HepG2 (cell line): Measurements from ENCODE around the gene LCA5. TPM values are rescaled to one million over a fixed set of nuclear protein-coding genes. Genes with fewer than 3 reads are reported as not detected.
A peak's percentile ranks its signal among the peaks of the same experiment; 100 is the strongest.

ENCODE experiments used
- ATRX ChIP-seq: sonication (generic); formaldehyde crosslinking; IDR thresholded peaks from 2 replicates; pipeline ENCODE4 v1.4.0; 2020; ENCODE audit warnings: missing genetic modification reagents, borderline replicate concordance
- EP300 ChIP-seq, 3 experiments: sonication (generic) in 1 of 3; formaldehyde crosslinking in 1 of 3; IDR thresholded peaks; 2 replicates each; pipeline versions ENCODE4 v1.5.1 to v1.6.1; 2011 to 2020; ENCODE audit warnings: low read depth in 2 of 3, low read length in 2 of 3, borderline replicate concordance in 1 of 3, improper control_type of control experiment in 1 of 3, mild to moderate bottlenecking in 1 of 3, missing genetic modification reagents in 1 of 3, moderate library complexity in 1 of 3
- NRL ChIP-seq: sonication (generic); formaldehyde crosslinking; IDR thresholded peaks from 2 replicates; pipeline ENCODE4 v1.5.0; 2020; ENCODE audit warnings: missing genetic modification reagents, mild to moderate bottlenecking, moderate library complexity, borderline replicate concordance
- PAF1 ChIP-seq: IDR thresholded peaks from 2 replicates; pipeline ENCODE4 v1.6.1; 2016; ENCODE audit warnings: missing genetic modification reagents, missing compliant biosample characterization
- SCMH1 ChIP-seq: sonication (generic); formaldehyde crosslinking; IDR thresholded peaks from 2 replicates; pipeline ENCODE4 v1.9.0; 2021; ENCODE audit warnings: missing genetic modification reagents, mild to moderate bottlenecking, borderline replicate concordance
- SIX1 ChIP-seq: sonication (generic); formaldehyde crosslinking; IDR thresholded peaks from 2 replicates; pipeline ENCODE4 v1.4.0; 2020; ENCODE audit warnings: missing genetic modification reagents, borderline replicate concordance
- SP5 ChIP-seq: IDR thresholded peaks from 2 replicates; pipeline ENCODE4 v1.6.1; 2016; ENCODE audit warnings: low read depth, borderline replicate concordance
- U2AF2 ChIP-seq: fragments of 200-400 bp; formaldehyde crosslinking; IDR thresholded peaks from 2 replicates; pipeline ENCODE4 v1.6.1; 2017; ENCODE audit warnings: low read depth, mild to moderate bottlenecking, low read length
- ZNF253 ChIP-seq: sonication (generic); formaldehyde crosslinking; IDR thresholded peaks from 2 replicates; pipeline ENCODE4 v1.8.0; 2022; ENCODE audit warnings: mild to moderate bottlenecking, missing genetic modification reagents, borderline replicate concordance
- ZNF33A ChIP-seq: sonication (generic); formaldehyde crosslinking; IDR thresholded peaks from 2 replicates; pipeline ENCODE4 v1.5.1; 2020; ENCODE audit warnings: missing genetic modification reagents, mild to moderate bottlenecking, moderate library complexity, borderline replicate concordance
- ZNF572 ChIP-seq: sonication (generic); formaldehyde crosslinking; IDR thresholded peaks from 2 replicates; pipeline ENCODE4 v1.5.1; 2020; ENCODE audit warnings: mild to moderate bottlenecking, missing genetic modification reagents
- ZNF615 ChIP-seq: sonication (generic); formaldehyde crosslinking; IDR thresholded peaks from 2 replicates; pipeline ENCODE4 v1.5.0; 2020; ENCODE audit warnings: mild to moderate bottlenecking, missing genetic modification reagents, borderline replicate concordance
- ZSCAN12 ChIP-seq: sonication (generic); formaldehyde crosslinking; IDR thresholded peaks from 2 replicates; pipeline ENCODE4 v1.9.0; 2021; ENCODE audit warnings: mild to moderate bottlenecking, missing genetic modification reagents
- polyA plus RNA-seq, 8 experiments: library from polyadenylated mRNA; depleted of rRNA in 3 of 8; stranded (reverse) in 7 of 8; unstranded in 1 of 8; fragments of >200 nt; fragmentation: Illumina TruSeq in 4 of 8; extraction: Trizol in 4 of 8; gene quantifications; 2 replicates each; pipeline versions ENCODE4 v1.2.1 to v1.2.3, GENCODE V29; 2011 to 2016; ENCODE audit warnings: low read depth in 4 of 8, missing spikeins in 1 of 8, mixed read lengths in 1 of 8; ENCODE audit not compliant: insufficient read depth in 1 of 8
- total RNA-seq, 5 experiments: library from RNA; depleted of rRNA; stranded (reverse); fragments of >200 nt; fragmentation: Illumina TruSeq; extraction: Trizol; gene quantifications; 2 replicates each; pipeline ENCODE4 v1.2.3, GENCODE V29; 2016; ENCODE audit warnings: low read depth in 1 of 5
- TF ChIP-seq, protein P1 (sequence below): sonication (generic); formaldehyde crosslinking; IDR thresholded peaks from 2 replicates; pipeline ENCODE4 v1.5.0; 2020; ENCODE audit warnings: mild to moderate bottlenecking, missing genetic modification reagents, moderate library complexity
- TF ChIP-seq, protein P2 (sequence below): sonication (generic); formaldehyde crosslinking; IDR thresholded peaks from 2 replicates; pipeline ENCODE4 v1.4.0; 2020; ENCODE audit warnings: low read depth, mild to moderate bottlenecking, missing genetic modification reagents
- TF ChIP-seq, protein P3 (sequence below): sonication (generic); formaldehyde crosslinking; IDR thresholded peaks from 2 replicates; pipeline ENCODE4 v1.5.1; 2020; ENCODE audit warnings: mild to moderate bottlenecking, missing genetic modification reagents, borderline replicate concordance
- TF ChIP-seq, protein P4 (sequence below): sonication (generic); formaldehyde crosslinking; IDR thresholded peaks from 2 replicates; pipeline ENCODE4 v1.8.1; 2022; ENCODE audit warnings: mild to moderate bottlenecking, missing genetic modification reagents

The LCA5 gene
- total and polyA plus RNA-seq, 2 of the 13 experiments (the other 11 are each of a cell fraction or from before 2014, with no cell fraction given), result 0.84 to 4.6 TPM

DNA sequence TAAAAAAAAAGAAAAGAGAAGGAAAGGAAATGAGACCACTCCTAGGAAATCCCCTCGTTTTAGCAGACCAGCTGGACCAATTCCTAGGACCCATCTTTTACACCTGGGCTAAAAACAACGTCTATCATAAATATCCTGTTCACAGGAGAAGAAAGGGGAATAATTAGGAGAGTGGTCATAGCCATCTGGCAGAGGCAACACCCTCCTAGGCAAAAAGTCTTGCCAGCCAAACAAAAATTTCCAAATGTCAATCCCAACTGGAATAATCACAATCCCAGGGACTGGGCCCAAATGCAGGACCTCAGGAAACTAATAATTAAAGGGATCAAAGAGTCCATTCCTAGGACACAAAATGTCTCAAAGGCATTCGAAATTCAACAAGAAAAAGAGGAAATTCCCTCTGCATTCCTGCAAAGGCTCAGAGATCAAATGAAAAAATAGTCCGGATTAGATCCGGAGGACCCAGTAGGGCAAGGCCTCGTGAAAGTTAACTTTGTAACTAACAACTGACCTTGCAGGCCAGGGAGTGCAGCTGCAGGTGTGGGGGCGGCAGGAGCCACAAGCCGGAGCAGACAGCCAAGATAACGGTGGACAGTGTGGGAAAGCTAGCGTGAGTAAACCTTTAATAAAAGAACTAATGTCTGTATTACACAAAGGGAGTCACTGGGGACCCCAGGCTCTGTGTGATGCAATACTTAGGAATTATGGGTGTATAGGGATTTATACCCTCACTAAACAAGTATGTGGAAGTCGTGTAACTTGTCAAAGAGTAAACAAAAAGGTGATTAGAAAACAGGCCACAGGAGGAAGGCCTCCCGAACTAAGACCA, 11.7 kb downstream of the LCA5 start (continued):
- no peak for TF ChIP-seq ZNF33A (CRISPR knock-in tag)
- TF ChIP-seq, protein P1, sequence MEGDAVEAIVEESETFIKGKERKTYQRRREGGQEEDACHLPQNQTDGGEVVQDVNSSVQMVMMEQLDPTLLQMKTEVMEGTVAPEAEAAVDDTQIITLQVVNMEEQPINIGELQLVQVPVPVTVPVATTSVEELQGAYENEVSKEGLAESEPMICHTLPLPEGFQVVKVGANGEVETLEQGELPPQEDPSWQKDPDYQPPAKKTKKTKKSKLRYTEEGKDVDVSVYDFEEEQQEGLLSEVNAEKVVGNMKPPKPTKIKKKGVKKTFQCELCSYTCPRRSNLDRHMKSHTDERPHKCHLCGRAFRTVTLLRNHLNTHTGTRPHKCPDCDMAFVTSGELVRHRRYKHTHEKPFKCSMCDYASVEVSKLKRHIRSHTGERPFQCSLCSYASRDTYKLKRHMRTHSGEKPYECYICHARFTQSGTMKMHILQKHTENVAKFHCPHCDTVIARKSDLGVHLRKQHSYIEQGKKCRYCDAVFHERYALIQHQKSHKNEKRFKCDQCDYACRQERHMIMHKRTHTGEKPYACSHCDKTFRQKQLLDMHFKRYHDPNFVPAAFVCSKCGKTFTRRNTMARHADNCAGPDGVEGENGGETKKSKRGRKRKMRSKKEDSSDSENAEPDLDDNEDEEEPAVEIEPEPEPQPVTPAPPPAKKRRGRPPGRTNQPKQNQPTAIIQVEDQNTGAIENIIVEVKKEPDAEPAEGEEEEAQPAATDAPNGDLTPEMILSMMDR (CRISPR knock-in tag), result no peak
- no peak for TF ChIP-seq ZSCAN12 (CRISPR knock-in tag)
- TF ChIP-seq ATRX (CRISPR knock-in tag), result no peak
- 0 out of 2 replicates have a peak, but pooled peaks have one; percentile 49 for TF ChIP-seq SIX1 (CRISPR knock-in tag)
- TF ChIP-seq, protein P2, sequence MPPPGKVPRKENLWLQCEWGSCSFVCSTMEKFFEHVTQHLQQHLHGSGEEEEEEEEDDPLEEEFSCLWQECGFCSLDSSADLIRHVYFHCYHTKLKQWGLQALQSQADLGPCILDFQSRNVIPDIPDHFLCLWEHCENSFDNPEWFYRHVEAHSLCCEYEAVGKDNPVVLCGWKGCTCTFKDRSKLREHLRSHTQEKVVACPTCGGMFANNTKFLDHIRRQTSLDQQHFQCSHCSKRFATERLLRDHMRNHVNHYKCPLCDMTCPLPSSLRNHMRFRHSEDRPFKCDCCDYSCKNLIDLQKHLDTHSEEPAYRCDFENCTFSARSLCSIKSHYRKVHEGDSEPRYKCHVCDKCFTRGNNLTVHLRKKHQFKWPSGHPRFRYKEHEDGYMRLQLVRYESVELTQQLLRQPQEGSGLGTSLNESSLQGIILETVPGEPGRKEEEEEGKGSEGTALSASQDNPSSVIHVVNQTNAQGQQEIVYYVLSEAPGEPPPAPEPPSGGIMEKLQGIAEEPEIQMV, result no peak
- peak in 1 of 2 experiments; percentile 65; a peak in 1 of 4 replicates for TF ChIP-seq EP300 (IDR thresholded peaks at IDR 0.05; ENCODE audit: low read depth in 2 of 2, low read length in 2 of 2)
- no peak for TF ChIP-seq EP300 (CRISPR knock-in tag; IDR thresholded peaks at IDR 0.05; ENCODE audit: borderline replicate concordance)
- TF ChIP-seq SCMH1 (CRISPR knock-in tag), result no peak
- TF ChIP-seq U2AF2, result no peak
- no peak for TF ChIP-seq ZNF615 (CRISPR knock-in tag)
- no peak for TF ChIP-seq ZNF572 (CRISPR knock-in tag)
- no peak for TF ChIP-seq ZNF253 (CRISPR knock-in tag)
- no peak for TF ChIP-seq PAF1 (CRISPR knock-in tag)
- TF ChIP-seq, protein P3, sequence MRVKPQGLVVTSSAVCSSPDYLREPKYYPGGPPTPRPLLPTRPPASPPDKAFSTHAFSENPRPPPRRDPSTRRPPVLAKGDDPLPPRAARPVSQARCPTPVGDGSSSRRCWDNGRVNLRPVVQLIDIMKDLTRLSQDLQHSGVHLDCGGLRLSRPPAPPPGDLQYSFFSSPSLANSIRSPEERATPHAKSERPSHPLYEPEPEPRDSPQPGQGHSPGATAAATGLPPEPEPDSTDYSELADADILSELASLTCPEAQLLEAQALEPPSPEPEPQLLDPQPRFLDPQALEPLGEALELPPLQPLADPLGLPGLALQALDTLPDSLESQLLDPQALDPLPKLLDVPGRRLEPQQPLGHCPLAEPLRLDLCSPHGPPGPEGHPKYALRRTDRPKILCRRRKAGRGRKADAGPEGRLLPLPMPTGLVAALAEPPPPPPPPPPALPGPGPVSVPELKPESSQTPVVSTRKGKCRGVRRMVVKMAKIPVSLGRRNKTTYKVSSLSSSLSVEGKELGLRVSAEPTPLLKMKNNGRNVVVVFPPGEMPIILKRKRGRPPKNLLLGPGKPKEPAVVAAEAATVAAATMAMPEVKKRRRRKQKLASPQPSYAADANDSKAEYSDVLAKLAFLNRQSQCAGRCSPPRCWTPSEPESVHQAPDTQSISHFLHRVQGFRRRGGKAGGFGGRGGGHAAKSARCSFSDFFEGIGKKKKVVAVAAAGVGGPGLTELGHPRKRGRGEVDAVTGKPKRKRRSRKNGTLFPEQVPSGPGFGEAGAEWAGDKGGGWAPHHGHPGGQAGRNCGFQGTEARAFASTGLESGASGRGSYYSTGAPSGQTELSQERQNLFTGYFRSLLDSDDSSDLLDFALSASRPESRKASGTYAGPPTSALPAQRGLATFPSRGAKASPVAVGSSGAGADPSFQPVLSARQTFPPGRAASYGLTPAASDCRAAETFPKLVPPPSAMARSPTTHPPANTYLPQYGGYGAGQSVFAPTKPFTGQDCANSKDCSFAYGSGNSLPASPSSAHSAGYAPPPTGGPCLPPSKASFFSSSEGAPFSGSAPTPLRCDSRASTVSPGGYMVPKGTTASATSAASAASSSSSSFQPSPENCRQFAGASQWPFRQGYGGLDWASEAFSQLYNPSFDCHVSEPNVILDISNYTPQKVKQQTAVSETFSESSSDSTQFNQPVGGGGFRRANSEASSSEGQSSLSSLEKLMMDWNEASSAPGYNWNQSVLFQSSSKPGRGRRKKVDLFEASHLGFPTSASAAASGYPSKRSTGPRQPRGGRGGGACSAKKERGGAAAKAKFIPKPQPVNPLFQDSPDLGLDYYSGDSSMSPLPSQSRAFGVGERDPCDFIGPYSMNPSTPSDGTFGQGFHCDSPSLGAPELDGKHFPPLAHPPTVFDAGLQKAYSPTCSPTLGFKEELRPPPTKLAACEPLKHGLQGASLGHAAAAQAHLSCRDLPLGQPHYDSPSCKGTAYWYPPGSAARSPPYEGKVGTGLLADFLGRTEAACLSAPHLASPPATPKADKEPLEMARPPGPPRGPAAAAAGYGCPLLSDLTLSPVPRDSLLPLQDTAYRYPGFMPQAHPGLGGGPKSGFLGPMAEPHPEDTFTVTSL (CRISPR knock-in tag), result peak; percentile 83; the same call in 1 of the 2 replicates
- TF ChIP-seq, protein P4, sequence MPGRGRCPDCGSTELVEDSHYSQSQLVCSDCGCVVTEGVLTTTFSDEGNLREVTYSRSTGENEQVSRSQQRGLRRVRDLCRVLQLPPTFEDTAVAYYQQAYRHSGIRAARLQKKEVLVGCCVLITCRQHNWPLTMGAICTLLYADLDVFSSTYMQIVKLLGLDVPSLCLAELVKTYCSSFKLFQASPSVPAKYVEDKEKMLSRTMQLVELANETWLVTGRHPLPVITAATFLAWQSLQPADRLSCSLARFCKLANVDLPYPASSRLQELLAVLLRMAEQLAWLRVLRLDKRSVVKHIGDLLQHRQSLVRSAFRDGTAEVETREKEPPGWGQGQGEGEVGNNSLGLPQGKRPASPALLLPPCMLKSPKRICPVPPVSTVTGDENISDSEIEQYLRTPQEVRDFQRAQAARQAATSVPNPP (CRISPR knock-in tag), result 0 out of 2 replicates have a peak, but pooled peaks have one; percentile 23
- no peak for TF ChIP-seq NRL (CRISPR knock-in tag)
- TF ChIP-seq SP5 (CRISPR knock-in tag), result 0 out of 2 replicates have a peak, but pooled peaks have one; percentile 9
